ENCODE data around the gene RBM38. TPM values are rescaled to one million over a fixed set of nuclear protein-coding genes. Genes with fewer than 3 reads are reported as not detected.
"Not testable (repeated sequence)": the region's sequence is repeated elsewhere in the genome, so short reads cannot be mapped to it uniquely, and the experiment has no call there.

RBM38 gene
- total RNA-seq, 1 donor from 2014 or later: 63.1 TPM

GRCh38 chr20:57411406-57412283 lies 20.4 kb downstream of the RBM38 start:
- no peak for DNase-seq (ENCODE audit: low spot score)
- intact Hi-C loops (cut with DNase I): no loop called here

GRCh38 chr20:57412347-57413029 lies 21.3 kb downstream of the RBM38 start:
- intact Hi-C loops (cut with DNase I): no loop called here
- DNase-seq (ENCODE audit: low spot score): no peak

- intact Hi-C loops (cut with DNase I): no loop called here
- no peak for DNase-seq (ENCODE audit: low spot score)
Measured at GRCh38 chr20:57413986-57414385, 22.8 kb downstream of the RBM38 start.

GRCh38 chr20:57414867-57415592 lies 23.8 kb downstream of the RBM38 start:
- DNase-seq (ENCODE audit: low spot score): no peak
- intact Hi-C loops (cut with DNase I): no loop called here

GRCh38 chr20:57415771-57416170 lies 24.6 kb downstream of the RBM38 start:
- intact Hi-C loops (cut with DNase I): no loop called here
- DNase-seq (ENCODE audit: low spot score): no peak

- intact Hi-C loops (cut with DNase I): no loop called here
- DNase-seq (ENCODE audit: low spot score): no peak
Measured at GRCh38 chr20:57416296-57417022, 25.3 kb downstream of the RBM38 start.

GRCh38 chr20:57417051-57417689 lies 26.0 kb downstream of the RBM38 start:
- intact Hi-C loops (cut with DNase I): no loop called here
- DNase-seq (ENCODE audit: low spot score): no peak

- intact Hi-C loops (cut with DNase I): no loop called here
- no peak for DNase-seq (ENCODE audit: low spot score)
Measured at GRCh38 chr20:57417830-57418780, 26.9 kb downstream of the RBM38 start.

GRCh38 chr20:57419479-57419878 lies 28.3 kb downstream of the RBM38 start:
- DNase-seq (ENCODE audit: low spot score); intact Hi-C loops (cut with DNase I): not testable (repeated sequence)

GRCh38 chr20:57420571-57421252 lies 29.5 kb downstream of the RBM38 start:
- intact Hi-C loops (cut with DNase I): no loop called here

GRCh38 chr20:57421253-57422220 lies 30.3 kb downstream of the RBM38 start:
- intact Hi-C loops (cut with DNase I): no loop called here
- no peak for DNase-seq (ENCODE audit: low spot score)

More at GRCh38 chr20:57420571-57421252, 29.5 kb downstream of the RBM38 start:
- no peak for DNase-seq (ENCODE audit: low spot score)

GRCh38 chr20:57422254-57422653 lies 31.1 kb downstream of the RBM38 start:
- intact Hi-C loops (cut with DNase I): no loop called here
- no peak for DNase-seq (ENCODE audit: low spot score)

- no peak for DNase-seq (ENCODE audit: low spot score)
Measured at GRCh38 chr20:57425150-57426013, 34.2 kb downstream of the RBM38 start.

GRCh38 chr20:57426271-57426689 lies 35.1 kb downstream of the RBM38 start:
- intact Hi-C loops (cut with DNase I): no loop called here
- DNase-seq (ENCODE audit: low spot score): no peak

More at GRCh38 chr20:57425150-57426013, 34.2 kb downstream of the RBM38 start:
- intact Hi-C loops (cut with DNase I): no loop called here

- DNase-seq (ENCODE audit: low spot score): no peak
- intact Hi-C loops (cut with DNase I): loop anchor here (1.0 kb wide), 1 partner anchor 47 kb away; no protein-coding TSS in a partner anchor
Measured at GRCh38 chr20:57426831-57427230, 35.6 kb downstream of the RBM38 start.
